IMR-90 (cell line): ENCODE measurements around the gene AHCYL2.

ENCODE experiments used
- BHLHE40 ChIP-seq: fragments of 150-350 bp; IDR thresholded peaks from 2 replicates; pipeline ENCODE4 v1.6.1; 2016; ENCODE audit warnings: mild to moderate bottlenecking, low read depth, low read length
- CTCF ChIP-seq: conservative IDR thresholded peaks from 2 replicates; pipeline ENCODE4 v1.5.1; 2012; ENCODE audit warnings: mild to moderate bottlenecking, low read depth, low read length, improper control_type of control experiment
- FOS ChIP-seq: fragments of 150-350 bp; IDR thresholded peaks from 2 replicates; pipeline ENCODE4 v1.6.1; 2016; ENCODE audit warnings: low read depth, low read length
- MAZ ChIP-seq: IDR thresholded peaks from 2 replicates; pipeline ENCODE4 v1.6.1; 2012; ENCODE audit warnings: low read depth, mild to moderate bottlenecking, low read length, improper control_type of control experiment, moderate library complexity, borderline replicate concordance
- MXI1 ChIP-seq: IDR thresholded peaks from 2 replicates; pipeline ENCODE4 v1.6.1; 2012; ENCODE audit warnings: low read depth, mild to moderate bottlenecking, low read length, moderate library complexity, borderline replicate concordance
- NFE2L2 ChIP-seq: fragments of 150-350 bp; IDR thresholded peaks from 2 replicates; pipeline ENCODE4 v1.6.1; 2016; ENCODE audit warnings: low read depth, mild to moderate bottlenecking, low read length
- POLR2A ChIP-seq: IDR thresholded peaks from 2 replicates; pipeline ENCODE4 v1.6.1; 2012; ENCODE audit warnings: mild to moderate bottlenecking, low read depth, low read length
- RAD21 ChIP-seq: IDR thresholded peaks from 2 replicates; pipeline ENCODE4 v1.6.1; 2012; ENCODE audit warnings: low read length, improper control_type of control experiment
- RCOR1 ChIP-seq: IDR thresholded peaks from 2 replicates; pipeline ENCODE4 v1.6.1; 2012; ENCODE audit warnings: mild to moderate bottlenecking, low read length, improper control_type of control experiment; ENCODE audit not compliant: insufficient replicate concordance
- RFX5 ChIP-seq: IDR thresholded peaks from 2 replicates; pipeline ENCODE4 v1.8.0; 2012; ENCODE audit warnings: low read depth, mild to moderate bottlenecking, low read length, moderate library complexity
- SMC3 ChIP-seq: fragments of 150-350 bp; IDR thresholded peaks from 2 replicates; pipeline ENCODE4 v1.6.1; 2016; ENCODE audit warnings: low read depth, mild to moderate bottlenecking, antibody characterized with exemption, low read length, moderate library complexity
- TF ChIP-seq, protein P1 (sequence below): fragments of 150-350 bp; IDR thresholded peaks from 2 replicates; pipeline ENCODE4 v1.6.1; 2016; ENCODE audit warnings: low read depth, mild to moderate bottlenecking, low read length, moderate library complexity, borderline replicate concordance

- TF ChIP-seq POLR2A (no peak), CTCF (no peak), RCOR1 (no peak), SMC3 (no peak), FOS (no peak), MAZ (no peak), RAD21 (no peak), BHLHE40 (no peak), RFX5 (no peak), MXI1 (no peak), NFE2L2 (no peak)
- TF ChIP-seq, protein P1, sequence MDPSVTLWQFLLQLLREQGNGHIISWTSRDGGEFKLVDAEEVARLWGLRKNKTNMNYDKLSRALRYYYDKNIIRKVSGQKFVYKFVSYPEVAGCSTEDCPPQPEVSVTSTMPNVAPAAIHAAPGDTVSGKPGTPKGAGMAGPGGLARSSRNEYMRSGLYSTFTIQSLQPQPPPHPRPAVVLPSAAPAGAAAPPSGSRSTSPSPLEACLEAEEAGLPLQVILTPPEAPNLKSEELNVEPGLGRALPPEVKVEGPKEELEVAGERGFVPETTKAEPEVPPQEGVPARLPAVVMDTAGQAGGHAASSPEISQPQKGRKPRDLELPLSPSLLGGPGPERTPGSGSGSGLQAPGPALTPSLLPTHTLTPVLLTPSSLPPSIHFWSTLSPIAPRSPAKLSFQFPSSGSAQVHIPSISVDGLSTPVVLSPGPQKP, result no peak
Observed at GRCh38 chr7:129362496-129362895, 137.7 kb downstream of the AHCYL2 start.
